ENCODE data around the gene PLEKHM3. TPM values are rescaled to one million over a fixed set of nuclear protein-coding genes. Genes with fewer than 3 reads are reported as not detected.

The PLEKHM3 gene
- total RNA-seq, 1 experiment from 2014 or later: 2.5 TPM

DNA sequence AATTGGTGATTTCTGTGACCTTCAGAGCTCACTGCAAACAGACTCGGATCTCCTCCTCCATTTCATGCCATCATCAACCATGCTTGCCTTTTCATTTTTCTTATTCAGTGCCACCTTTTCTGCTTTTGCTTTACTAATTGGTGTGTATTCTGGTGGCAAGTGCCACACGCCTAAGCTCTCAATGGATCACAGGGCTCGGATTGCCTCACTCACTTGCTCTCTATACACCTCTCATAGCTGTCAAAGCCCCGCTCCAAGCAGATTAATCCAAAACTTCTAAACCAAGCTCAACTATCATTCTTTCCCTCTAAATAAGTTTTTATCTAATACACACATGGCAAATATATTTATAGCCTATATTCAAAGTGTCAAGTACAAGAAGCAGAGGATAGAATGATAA, 86.4 kb downstream of the PLEKHM3 start:
- in situ Hi-C loops (cut with HindIII; ENCODE audit: low pct_unique_long_range_greater_than_20kb, low sequenced_read_pairs): no loop called here
- no peak for ATAC-seq
- no TSS peak for BruUV-seq (replicated peaks)
- Histone ChIP-seq H3K9me3 (ENCODE audit: control insufficient read depth, insufficient read depth, low read depth, low read length) (no peaks in the 10 kb centered on the region), H3K27ac (ENCODE audit: low read length) (no peak overlapping the region), H3K27me3 (ENCODE audit: control insufficient read depth, insufficient read depth, low read length) (no peaks in the 10 kb centered on the region; the same call in 1 of the 2 replicates), H3K4me1 (ENCODE audit: control insufficient read depth, insufficient read depth, low read length) (no peaks in the 10 kb centered on the region), H3K4me3 (ENCODE audit: low read depth in 2 of 2, low read length in 2 of 2) (no peak overlapping the region), H3K36me3 (ENCODE audit: control insufficient read depth, insufficient read depth, low read length) (no peaks in the 10 kb centered on the region)
- no peak for TF ChIP-seq SIN3A (IDR thresholded peaks at IDR 0.05; ENCODE audit: borderline replicate concordance, insufficient read depth, low read depth, low read length)
- TF ChIP-seq POLR2AphosphoS5 (IDR thresholded peaks at IDR 0.05; ENCODE audit: low read depth, low read length): no peak
- TF ChIP-seq TCF7L2 (IDR thresholded peaks at IDR 0.05; ENCODE audit: low read depth, low read length): no peak
- TF ChIP-seq, protein P1, sequence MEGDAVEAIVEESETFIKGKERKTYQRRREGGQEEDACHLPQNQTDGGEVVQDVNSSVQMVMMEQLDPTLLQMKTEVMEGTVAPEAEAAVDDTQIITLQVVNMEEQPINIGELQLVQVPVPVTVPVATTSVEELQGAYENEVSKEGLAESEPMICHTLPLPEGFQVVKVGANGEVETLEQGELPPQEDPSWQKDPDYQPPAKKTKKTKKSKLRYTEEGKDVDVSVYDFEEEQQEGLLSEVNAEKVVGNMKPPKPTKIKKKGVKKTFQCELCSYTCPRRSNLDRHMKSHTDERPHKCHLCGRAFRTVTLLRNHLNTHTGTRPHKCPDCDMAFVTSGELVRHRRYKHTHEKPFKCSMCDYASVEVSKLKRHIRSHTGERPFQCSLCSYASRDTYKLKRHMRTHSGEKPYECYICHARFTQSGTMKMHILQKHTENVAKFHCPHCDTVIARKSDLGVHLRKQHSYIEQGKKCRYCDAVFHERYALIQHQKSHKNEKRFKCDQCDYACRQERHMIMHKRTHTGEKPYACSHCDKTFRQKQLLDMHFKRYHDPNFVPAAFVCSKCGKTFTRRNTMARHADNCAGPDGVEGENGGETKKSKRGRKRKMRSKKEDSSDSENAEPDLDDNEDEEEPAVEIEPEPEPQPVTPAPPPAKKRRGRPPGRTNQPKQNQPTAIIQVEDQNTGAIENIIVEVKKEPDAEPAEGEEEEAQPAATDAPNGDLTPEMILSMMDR (IDR thresholded peaks at IDR 0.05): no peak
- TF ChIP-seq, protein P2, sequence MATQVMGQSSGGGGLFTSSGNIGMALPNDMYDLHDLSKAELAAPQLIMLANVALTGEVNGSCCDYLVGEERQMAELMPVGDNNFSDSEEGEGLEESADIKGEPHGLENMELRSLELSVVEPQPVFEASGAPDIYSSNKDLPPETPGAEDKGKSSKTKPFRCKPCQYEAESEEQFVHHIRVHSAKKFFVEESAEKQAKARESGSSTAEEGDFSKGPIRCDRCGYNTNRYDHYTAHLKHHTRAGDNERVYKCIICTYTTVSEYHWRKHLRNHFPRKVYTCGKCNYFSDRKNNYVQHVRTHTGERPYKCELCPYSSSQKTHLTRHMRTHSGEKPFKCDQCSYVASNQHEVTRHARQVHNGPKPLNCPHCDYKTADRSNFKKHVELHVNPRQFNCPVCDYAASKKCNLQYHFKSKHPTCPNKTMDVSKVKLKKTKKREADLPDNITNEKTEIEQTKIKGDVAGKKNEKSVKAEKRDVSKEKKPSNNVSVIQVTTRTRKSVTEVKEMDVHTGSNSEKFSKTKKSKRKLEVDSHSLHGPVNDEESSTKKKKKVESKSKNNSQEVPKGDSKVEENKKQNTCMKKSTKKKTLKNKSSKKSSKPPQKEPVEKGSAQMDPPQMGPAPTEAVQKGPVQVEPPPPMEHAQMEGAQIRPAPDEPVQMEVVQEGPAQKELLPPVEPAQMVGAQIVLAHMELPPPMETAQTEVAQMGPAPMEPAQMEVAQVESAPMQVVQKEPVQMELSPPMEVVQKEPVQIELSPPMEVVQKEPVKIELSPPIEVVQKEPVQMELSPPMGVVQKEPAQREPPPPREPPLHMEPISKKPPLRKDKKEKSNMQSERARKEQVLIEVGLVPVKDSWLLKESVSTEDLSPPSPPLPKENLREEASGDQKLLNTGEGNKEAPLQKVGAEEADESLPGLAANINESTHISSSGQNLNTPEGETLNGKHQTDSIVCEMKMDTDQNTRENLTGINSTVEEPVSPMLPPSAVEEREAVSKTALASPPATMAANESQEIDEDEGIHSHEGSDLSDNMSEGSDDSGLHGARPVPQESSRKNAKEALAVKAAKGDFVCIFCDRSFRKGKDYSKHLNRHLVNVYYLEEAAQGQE (IDR thresholded peaks at IDR 0.05; ENCODE audit: insufficient read depth in 1 of 2, low read depth in 2 of 2, low read length in 1 of 2): no peak
- CTCF ChIA-PET: no interaction called here
- DNase-seq (ENCODE audit: low read depth, low spot score): no peak
- POLR2A ChIA-PET: no interaction called here
- intact Hi-C loops (cut with micrococcal nuclease; ENCODE audit: unreplicated experiment): no loop called here

DNA sequence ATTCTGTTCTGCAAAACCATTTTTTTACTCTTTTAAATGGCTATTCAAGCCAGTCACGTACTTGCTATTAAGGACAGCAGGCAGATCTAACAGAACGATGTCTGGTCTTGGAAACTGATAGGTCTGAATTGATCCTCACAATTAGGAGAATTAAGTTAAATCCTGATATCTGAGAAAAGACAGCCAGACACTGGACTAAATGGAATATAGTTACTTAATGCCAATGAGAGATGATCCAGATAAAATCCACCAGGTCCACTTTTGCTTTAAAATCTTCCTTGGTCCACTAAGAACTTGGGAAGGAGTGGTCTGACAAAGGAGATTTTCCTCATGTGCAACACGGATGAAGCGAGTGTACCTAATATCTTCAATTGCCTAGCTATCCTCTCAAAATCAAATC, 86.9 kb downstream of the PLEKHM3 start:
- no peaks in the 10 kb centered on the region for H3K9me3 ChIP-seq (ENCODE audit: control insufficient read depth, insufficient read depth, low read depth, low read length)
- BruUV-seq (replicated peaks): no TSS peak
- in situ Hi-C loops (cut with HindIII; ENCODE audit: low pct_unique_long_range_greater_than_20kb, low sequenced_read_pairs) (no loop called here), intact Hi-C loops (cut with micrococcal nuclease; ENCODE audit: unreplicated experiment) (no loop called here)
- no peak overlapping the region for H3K27ac ChIP-seq (ENCODE audit: low read length)
- no peak for DNase-seq (ENCODE audit: low read depth, low spot score)
- H3K36me3 ChIP-seq (ENCODE audit: control insufficient read depth, insufficient read depth, low read length): no peaks in the 10 kb centered on the region
- H3K27me3 ChIP-seq (ENCODE audit: control insufficient read depth, insufficient read depth, low read length): no peaks in the 10 kb centered on the region; the same call in 1 of the 2 replicates
- POLR2A ChIA-PET: no interaction called here
- no peak overlapping the region for H3K4me3 ChIP-seq (ENCODE audit: low read depth in 2 of 2, low read length in 2 of 2)
- CTCF ChIA-PET: no interaction called here
- TF ChIP-seq, protein P2 (IDR thresholded peaks at IDR 0.05; ENCODE audit: insufficient read depth in 1 of 2, low read depth in 2 of 2, low read length in 1 of 2): no peak
- TF ChIP-seq TCF7L2 (IDR thresholded peaks at IDR 0.05; ENCODE audit: low read depth, low read length) (no peak), POLR2AphosphoS5 (IDR thresholded peaks at IDR 0.05; ENCODE audit: low read depth, low read length) (no peak), SIN3A (IDR thresholded peaks at IDR 0.05; ENCODE audit: borderline replicate concordance, insufficient read depth, low read depth, low read length) (no peak)
- TF ChIP-seq, protein P1 (IDR thresholded peaks at IDR 0.05): no peak
- no peaks in the 10 kb centered on the region for H3K4me1 ChIP-seq (ENCODE audit: control insufficient read depth, insufficient read depth, low read length)
- no peak for ATAC-seq

All from Panc1 (cell line).